Ascending aorta (tissue), 2 donors: Measurements from ENCODE around the gene PVALEF. TPM values are rescaled to one million over a fixed set of nuclear protein-coding genes. Genes with fewer than 3 reads are reported as not detected.

Experiments
- DNase-seq, 2 donors: peaks; one replicate each; pipeline ENCODE4 v3.0.0-alpha.2; 2019; ENCODE audit warnings: low spot score in 2 of 2
- H3K27ac ChIP-seq, 2 donors: fragments of 200-600 bp; sonication (generic); one replicate each; pipeline ENCODE4 v1.5.1; 2016 to 2017; ENCODE audit warnings: mild to moderate bottlenecking in 1 of 2
- H3K27me3 ChIP-seq: fragments of 200-600 bp; sonication (generic); one replicate; pipeline ENCODE4 v1.5.1; 2017
- H3K36me3 ChIP-seq, 2 donors: fragments of 200-600 bp; sonication (generic); one replicate each; pipeline ENCODE4 v1.5.1; 2016
- H3K4me1 ChIP-seq, 2 donors: fragments of 200-600 bp; sonication (generic); one replicate each; pipeline ENCODE4 v1.5.1; 2016 to 2017; ENCODE audit warnings: mild to moderate bottlenecking in 1 of 2
- H3K4me3 ChIP-seq, 2 donors: fragments of 200-600 bp; sonication (generic); one replicate each; pipeline ENCODE4 v1.5.1; 2016 to 2017; ENCODE audit warnings: mild to moderate bottlenecking in 1 of 2
- H3K9me3 ChIP-seq, 2 donors: fragments of 200-600 bp; sonication (generic); one replicate each; pipeline ENCODE4 v1.5.1; 2016
- intact Hi-C: fragments of 100-400 bp; cut with DNase I; formaldehyde crosslinking; loops from one replicate; pipeline ENCODE4 v1.15.1; 2023
- total RNA-seq: library from RNA; depleted of rRNA; stranded (reverse); fragments of >200 nt; gene quantifications from one replicate; pipeline ENCODE4 v1.1.0, GENCODE V29; 2016
- TF ChIP-seq, protein P1 (sequence below), 3 experiments: fragments of 200-600 bp in 2 of 3; fragments of 450-650 bp in 1 of 3; sonication (generic) in 2 of 3; IDR thresholded peaks; one replicate each; pipeline ENCODE4 v1.5.1; 2016 to 2019; ENCODE audit warnings: antibody characterized with exemption in 3 of 3, mild to moderate bottlenecking in 1 of 3, moderate library complexity in 1 of 3

PVALEF gene
- total RNA-seq, 1 donor from 2014 or later = not detected

DNA sequence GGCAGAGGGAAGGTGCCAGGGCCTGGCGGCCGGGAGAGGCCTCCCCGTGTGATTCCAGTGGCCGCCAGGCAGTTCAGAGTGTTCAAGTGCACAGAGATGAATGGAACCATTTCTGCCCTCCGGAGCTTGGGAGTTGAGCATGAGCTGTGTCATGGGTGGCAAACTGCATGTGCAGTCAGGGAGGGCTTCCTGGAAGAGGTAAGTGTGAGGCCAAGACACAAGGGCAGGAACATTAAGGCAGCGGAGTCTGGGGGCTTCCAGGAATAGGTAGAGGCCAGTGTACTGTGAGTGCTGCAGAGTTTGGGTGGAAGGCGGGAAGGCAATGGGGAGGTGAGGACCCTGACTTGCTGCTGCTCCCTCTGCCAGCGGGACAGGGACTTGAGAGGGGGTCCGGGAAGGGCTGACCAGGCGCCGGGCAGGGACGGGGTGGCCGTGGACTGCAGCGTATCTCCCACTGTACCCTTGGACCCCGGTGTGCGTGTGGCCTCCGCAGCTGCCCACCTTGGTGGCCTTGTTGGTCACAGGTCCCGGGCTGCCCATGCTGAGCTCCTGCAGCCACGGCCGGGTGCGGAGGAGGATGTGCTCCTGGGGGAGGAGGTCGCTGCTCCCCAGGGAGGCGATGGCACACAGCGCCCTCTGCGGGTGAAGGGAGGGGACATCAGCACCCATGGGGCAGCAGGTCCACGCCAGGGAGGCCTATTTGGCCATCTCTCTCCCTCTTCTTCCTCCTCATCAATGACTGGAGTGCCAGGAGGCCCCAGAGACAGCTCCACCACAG is 64.9 kb downstream of the PVALEF start:
- no peaks in the 10 kb centered on the region for H3K4me1 ChIP-seq
- H3K27me3 ChIP-seq = no peaks in the 10 kb centered on the region
- no peaks in the 10 kb centered on the region for H3K9me3 ChIP-seq
- no peak for DNase-seq
- H3K4me3 ChIP-seq = no peak overlapping the region
- intact Hi-C loops = no loop called here
- no peak overlapping the region for H3K27ac ChIP-seq
- H3K36me3 ChIP-seq = peaks cover 39 to 49% of the 10 kb centered on the region in 2 donors
- TF ChIP-seq, protein P1, sequence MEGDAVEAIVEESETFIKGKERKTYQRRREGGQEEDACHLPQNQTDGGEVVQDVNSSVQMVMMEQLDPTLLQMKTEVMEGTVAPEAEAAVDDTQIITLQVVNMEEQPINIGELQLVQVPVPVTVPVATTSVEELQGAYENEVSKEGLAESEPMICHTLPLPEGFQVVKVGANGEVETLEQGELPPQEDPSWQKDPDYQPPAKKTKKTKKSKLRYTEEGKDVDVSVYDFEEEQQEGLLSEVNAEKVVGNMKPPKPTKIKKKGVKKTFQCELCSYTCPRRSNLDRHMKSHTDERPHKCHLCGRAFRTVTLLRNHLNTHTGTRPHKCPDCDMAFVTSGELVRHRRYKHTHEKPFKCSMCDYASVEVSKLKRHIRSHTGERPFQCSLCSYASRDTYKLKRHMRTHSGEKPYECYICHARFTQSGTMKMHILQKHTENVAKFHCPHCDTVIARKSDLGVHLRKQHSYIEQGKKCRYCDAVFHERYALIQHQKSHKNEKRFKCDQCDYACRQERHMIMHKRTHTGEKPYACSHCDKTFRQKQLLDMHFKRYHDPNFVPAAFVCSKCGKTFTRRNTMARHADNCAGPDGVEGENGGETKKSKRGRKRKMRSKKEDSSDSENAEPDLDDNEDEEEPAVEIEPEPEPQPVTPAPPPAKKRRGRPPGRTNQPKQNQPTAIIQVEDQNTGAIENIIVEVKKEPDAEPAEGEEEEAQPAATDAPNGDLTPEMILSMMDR (IDR thresholded peaks at IDR 0.05) = no peak

DNA sequence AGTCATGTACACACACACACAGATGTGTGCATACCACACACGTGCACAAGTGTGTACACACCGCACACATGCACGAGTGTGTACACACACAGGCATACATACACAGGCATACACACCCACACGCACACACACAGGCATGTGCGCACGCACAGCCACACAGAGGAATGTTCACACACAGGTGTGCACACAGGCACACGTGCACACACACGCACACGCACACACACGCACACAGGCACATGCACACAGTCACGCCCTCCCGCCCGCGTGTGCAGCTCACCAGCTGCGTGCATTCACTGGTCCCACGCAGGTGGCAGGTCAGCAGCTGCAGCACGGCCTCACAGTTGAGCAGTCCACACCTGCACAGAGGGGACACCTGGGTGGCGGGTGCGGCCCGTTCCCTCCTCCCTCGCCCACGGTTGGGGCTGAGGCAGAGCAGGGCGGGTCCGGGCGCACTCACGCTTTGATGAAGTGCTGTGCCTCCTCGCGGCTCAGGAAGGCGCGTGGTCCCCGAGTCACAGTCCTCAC is 65.9 kb downstream of the PVALEF start:
- Histone ChIP-seq H3K9me3 (no peaks in the 10 kb centered on the region), H3K4me3 (no peak overlapping the region), H3K27ac (no peak overlapping the region), H3K4me1 (no peaks in the 10 kb centered on the region), H3K27me3 (no peaks in the 10 kb centered on the region), H3K36me3 (peaks cover 39 to 49% of the 10 kb centered on the region in 2 donors)
- intact Hi-C loops = no loop called here
- TF ChIP-seq, protein P1 (IDR thresholded peaks at IDR 0.05) = no peak
- no peak for DNase-seq

DNA sequence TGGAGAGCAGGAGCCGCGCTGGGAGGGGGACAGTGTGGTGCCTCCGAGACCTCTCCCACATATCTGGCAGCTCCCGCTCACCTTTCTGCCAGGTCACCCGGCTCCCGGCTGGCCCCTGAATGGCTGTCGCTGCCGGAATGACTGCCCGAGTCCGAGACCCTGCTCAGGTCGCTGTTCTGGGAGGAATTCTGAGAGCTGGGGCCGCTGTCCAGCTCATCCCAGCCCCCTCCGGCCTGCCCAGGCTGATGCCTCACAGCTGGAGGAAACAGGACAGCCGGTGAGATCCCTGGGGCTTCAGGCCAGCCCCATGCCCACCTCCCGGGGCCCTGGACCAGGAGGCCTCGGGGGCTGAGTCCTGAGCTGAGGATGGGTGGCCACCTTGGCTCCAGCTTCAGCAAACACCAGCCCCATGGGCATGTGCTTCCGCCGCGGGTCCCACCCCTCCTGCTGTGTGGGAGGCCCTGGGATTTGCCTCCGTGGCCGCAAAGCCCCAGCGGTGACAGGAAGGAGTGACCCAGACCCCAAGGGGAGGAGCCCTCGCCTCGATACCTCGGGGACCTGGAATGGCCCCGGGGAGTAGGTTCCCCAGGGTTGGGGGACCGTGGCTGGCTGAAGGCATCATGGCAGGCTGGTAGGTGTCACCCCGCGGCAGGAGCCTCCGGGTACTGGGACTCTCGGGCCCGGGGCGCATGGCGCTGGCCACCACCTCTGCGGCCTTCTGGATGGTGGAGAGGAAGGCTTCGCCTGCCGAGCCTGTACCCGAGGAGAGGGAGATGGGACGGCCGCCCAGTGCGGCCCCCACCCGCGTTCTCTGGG is 66.7 kb downstream of the PVALEF start:
- no peak overlapping the region for H3K4me3 ChIP-seq
- H3K36me3 ChIP-seq = peaks cover 39 to 49% of the 10 kb centered on the region in 2 donors
- H3K4me1 ChIP-seq = peaks cover 0 to 5% of the 10 kb centered on the region in 2 donors
- intact Hi-C loops = no loop called here
- H3K27ac ChIP-seq = no peak overlapping the region
- H3K27me3 ChIP-seq = no peaks in the 10 kb centered on the region
- DNase-seq = no peak
- no peaks in the 10 kb centered on the region for H3K9me3 ChIP-seq
- TF ChIP-seq, protein P1 (IDR thresholded peaks at IDR 0.05) = no peak

Other genes with a start within 250 kb of the PVALEF start
- gene CHMP6, start 173.7 kb upstream of the PVALEF start, total RNA-seq = 32.1 TPM
- 14.4 TPM for gene BAIAP2, start 130.4 kb upstream of the PVALEF start, total RNA-seq
- 20.6 TPM for gene AATK, start 714 bp downstream of the PVALEF start, total RNA-seq
- gene CEP131, start 57.5 kb downstream of the PVALEF start, total RNA-seq = 6.7 TPM
- gene TEPSIN, start 73.5 kb downstream of the PVALEF start, total RNA-seq = 117 TPM
- gene NDUFAF8, start 73.8 kb downstream of the PVALEF start, total RNA-seq = 6.5 TPM
- gene SLC38A10, start 129.8 kb downstream of the PVALEF start, total RNA-seq = 261 TPM
- gene BAHCC1, start 229.9 kb downstream of the PVALEF start, total RNA-seq = 29.1 TPM